Measurements from ENCODE around the gene TAS2R60. TPM values are rescaled to one million over a fixed set of nuclear protein-coding genes. Genes with fewer than 3 reads are reported as not detected.
A peak's percentile ranks its signal among the peaks of the same experiment; 100 is the strongest.

Gene TAS2R60
- total and polyA plus RNA-seq, 2 of the 8 experiments (the other 6 are each of a cell fraction or from before 2014, with no cell fraction given) = 0.15 to 0.32 TPM

DNA sequence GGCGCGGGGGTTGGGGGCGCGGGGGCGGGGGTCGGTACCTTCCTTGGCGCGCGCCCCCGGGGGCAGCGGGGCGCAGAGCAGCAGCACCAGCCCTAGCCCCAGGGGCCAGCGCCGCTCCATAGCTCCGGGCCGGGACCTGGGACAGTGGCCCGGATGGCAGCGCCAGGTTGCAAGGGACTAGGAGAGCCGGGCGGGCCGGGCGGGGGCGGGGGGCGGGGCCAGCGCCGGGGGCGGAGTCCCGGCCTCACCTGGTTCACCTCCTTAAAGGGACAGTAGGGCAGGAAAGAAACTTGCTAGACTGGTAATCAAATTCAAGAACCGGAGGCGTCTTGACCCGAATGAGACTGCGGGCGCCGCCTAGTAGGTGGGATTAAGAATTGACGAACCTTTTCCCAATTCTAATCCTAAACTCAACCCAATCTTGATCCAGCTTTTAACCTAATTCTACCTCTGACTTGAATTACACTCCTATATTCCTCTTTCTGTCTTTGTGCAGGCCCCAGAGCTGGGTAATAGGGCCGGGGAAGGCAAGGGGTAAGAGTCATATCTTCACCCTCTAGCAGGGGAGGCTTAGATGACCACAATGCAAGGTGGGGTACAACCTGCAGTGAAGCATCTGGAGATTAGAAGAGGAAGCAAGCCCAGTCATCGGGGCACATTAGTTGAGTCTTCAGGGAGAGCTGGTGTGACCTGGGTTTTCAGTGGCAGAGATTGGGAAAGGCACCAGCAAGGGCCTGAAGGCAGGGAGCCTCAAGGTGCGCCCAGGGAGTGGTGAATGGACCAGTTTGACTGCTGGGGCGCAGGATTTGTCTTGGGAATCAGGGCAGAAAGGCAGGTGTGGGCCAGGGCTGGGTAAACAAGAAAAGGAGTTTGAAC, 34.3 kb upstream of the TAS2R60 start, which contains the start of gene EPHA1:
Gene EPHA1 (minus strand): TSS at position 171 of the 876 bp plus-strand sequence. CDS start 51 bp downstream, at position 120.
- Histone ChIP-seq H2BK15ac (ENCODE audit: low read length) (peak within 1 kb of the TSS; percentile 88), H2AK5ac (ENCODE audit: low read depth, low read length) (peak within 1 kb of the TSS; percentile 96; the same call in 1 of the 2 replicates), H3K23me2 (ENCODE audit: low read depth, low read length) (peaks cover 14% of the 10 kb centered on the region), H2BK5ac (ENCODE audit: low read depth, low read length) (peak within 1 kb of the TSS; percentile 94; the same call in 1 of the 2 replicates), H3K79me2 (ENCODE audit: control insufficient read depth in 1 of 2, insufficient read depth in 2 of 2, low read length in 2 of 2) (peaks cover 0 to 38% of the 10 kb centered on the region in 2 experiments; a peak in 3 of 4 replicates), H3K27ac (ENCODE audit: low read depth, low read length) (peak within 1 kb of the TSS; percentile 71), H3K14ac (ENCODE audit: insufficient read length) (no peak within 1 kb of the TSS), H4K8ac (ENCODE audit: extremely low read depth, insufficient read depth, low read length) (peak within 1 kb of the TSS; percentile 69), H3K4me2 (ENCODE audit: insufficient read depth in 1 of 2, low read depth in 2 of 2, low read length in 2 of 2) (peak within 1 kb of the TSS; percentile 96 to 98), H4K20me1 (replicated peaks in 1 of 2; ENCODE audit: control insufficient read depth in 1 of 2, insufficient read depth in 2 of 2, low read length in 2 of 2) (peaks cover 3 to 6% of the 10 kb centered on the region in 2 experiments), H3K9ac (replicated peaks in 1 of 4; ENCODE audit: extremely low read depth in 1 of 4, low read depth in 3 of 4, low read length in 3 of 4) (peak within 1 kb of the TSS in 3 of 4 experiments; percentile 67 to 77 (median 74); a peak in 6 of 7 replicates), H2AFZ (ENCODE audit: low read length) (peak within 1 kb of the TSS; percentile 96), H3K4me3 (ENCODE audit: extremely low read depth in 1 of 4, insufficient read depth in 2 of 4, low read depth in 3 of 4, low read length in 4 of 4) (peak within 1 kb of the TSS; percentile 86 to 91 (median 88)), H3K18ac (ENCODE audit: extremely low read depth, low read length) (peak within 1 kb of the TSS; percentile 85), H4K91ac (replicated peaks; ENCODE audit: insufficient read length, low read length) (peak within 1 kb of the TSS; percentile 78), H2BK12ac (ENCODE audit: low read depth, low read length) (peak within 1 kb of the TSS; percentile 97), H3K56ac (replicated peaks; ENCODE audit: insufficient read length, low read depth, low read length) (peak within 1 kb of the TSS; percentile 56), H3K36me3 (ENCODE audit: control insufficient read depth in 2 of 4, insufficient read depth in 4 of 4, low read length in 3 of 4) (peaks cover 0 to 7% (median 3%) of the 10 kb centered on the region in 4 experiments; a peak in 4 of 8 replicates), H2BK120ac (replicated peaks; ENCODE audit: low read depth, low read length) (peak within 1 kb of the TSS; percentile 62), H2BK20ac (ENCODE audit: low read length) (peak within 1 kb of the TSS; percentile 92), H3K27me3 (replicated peaks in 1 of 4; ENCODE audit: control insufficient read depth in 3 of 4, extremely low read depth in 1 of 4, insufficient read depth in 3 of 4, low read length in 3 of 4) (no peaks in the 10 kb centered on the region), H3K4me1 (replicated peaks in 1 of 4; ENCODE audit: control insufficient read depth in 3 of 4, insufficient read depth in 4 of 4, low read length in 3 of 4) (peaks cover 18 to 42% (median 31%) of the 10 kb centered on the region in 4 experiments), H3K4ac (replicated peaks; ENCODE audit: insufficient read length, low read depth, low read length) (peak within 1 kb of the TSS; percentile 91), H3K9me3 (ENCODE audit: insufficient read depth in 2 of 2, low read depth in 1 of 2, low read length in 1 of 2) (no peaks in the 10 kb centered on the region), H4K5ac (ENCODE audit: insufficient read length, low read depth, low read length) (peak within 1 kb of the TSS; percentile 35), H3K23ac (ENCODE audit: insufficient read length) (no peak within 1 kb of the TSS), H3K79me1 (ENCODE audit: low read depth, low read length) (peaks cover 13% of the 10 kb centered on the region)
- DNase-seq (ENCODE audit: low read depth in 1 of 2, low spot score in 2 of 2) (peak; percentile 50 to 83), FAIRE-seq (no peak)
- CTCF ChIA-PET (ENCODE audit: partially characterized antibody) = interaction anchor here (0.8 to 23.5 kb wide), 15 partner anchors 7 to 168 kb away, joined by 3 to 359 read pairs (median 5); partner anchors contain the start of gene ZYX
- 15% methylated on average over 16 of the region's 39 CpGs; no CpG with 5 or more reads in 1 of the 2 experiments for WGBS, 2 experiments (ENCODE audit: extremely low coverage in 1 of 2, insufficient coverage in 1 of 2, insufficient read length in 1 of 2, insufficient replicate concordance in 2 of 2, low coverage in 1 of 2, low lambda C conversion rate in 2 of 2, missing lambda C conversion rate in 1 of 2)
- POLR2A ChIA-PET (ENCODE audit: partially characterized antibody) = interaction anchor here (1.2 to 25.2 kb wide), 8 partner anchors 9 to 97 kb away, joined by 3 to 518 read pairs (median 6); partner anchors contain the start of gene ZYX
- no peak for TF ChIP-seq GTF2F1 (IDR thresholded peaks at IDR 0.05; ENCODE audit: borderline replicate concordance, low read depth, low read length)
- TF ChIP-seq SIN3A (conservative IDR thresholded peaks at IDR 0.05 in 1 of 2, IDR thresholded peaks at IDR 0.05 in 1 of 2; ENCODE audit: low read depth in 1 of 2, low read length in 2 of 2) = 0 out of 4 replicates have a peak, but pooled peaks of 1 of the 2 experiments have one; percentile 29
- TF ChIP-seq EZH2 (IDR thresholded peaks at IDR 0.05; ENCODE audit: low read depth, low read length, severe bottlenecking) = no peak
- TF ChIP-seq CTCF (IDR thresholded peaks at IDR 0.05; ENCODE audit: control extremely low read depth in 1 of 3, insufficient read depth in 1 of 3, low read depth in 1 of 3, low read length in 3 of 3) = peak; percentile 47 to 72 (median 58)
- peak; percentile 73; the same call in 1 of the 2 replicates for TF ChIP-seq SP1 (IDR thresholded peaks at IDR 0.05; ENCODE audit: low read depth, low read length)
- TF ChIP-seq RBBP5 (IDR thresholded peaks at IDR 0.05; ENCODE audit: borderline replicate concordance, low read depth, low read length) = no peak
